Endodermal cell (in vitro differentiated cells): ENCODE results near the gene ZC3H7A. TPM values are rescaled to one million over a fixed set of nuclear protein-coding genes. Genes with fewer than 3 reads are reported as not detected.
"Not testable (repeated sequence)": the region's sequence is repeated elsewhere in the genome, so short reads cannot be mapped to it uniquely, and the experiment has no call there.

Experiments
- DNase-seq: peaks from one replicate; pipeline ENCODE4 v3.0.0-alpha.2; 2017
- H3K27ac ChIP-seq: 2 replicates; pipeline ENCODE4 v1.5.1; 2013; ENCODE audit warnings: mild to moderate bottlenecking, low read depth, low read length, moderate library complexity
- H3K27me3 ChIP-seq: 2 replicates; pipeline ENCODE4 v1.6.1; 2013; ENCODE audit warnings: mild to moderate bottlenecking, low read length, moderate library complexity; ENCODE audit not compliant: insufficient read depth, control insufficient read depth, poor library complexity, severe bottlenecking
- H3K36me3 ChIP-seq: 2 replicates; pipeline ENCODE4 v1.7.0; 2013; ENCODE audit warnings: mild to moderate bottlenecking, low read length, moderate library complexity; ENCODE audit not compliant: control insufficient read depth, insufficient read depth
- H3K4me1 ChIP-seq: one replicate; pipeline ENCODE4 v1.7.0; 2013; ENCODE audit warnings: low read length; ENCODE audit not compliant: control insufficient read depth, insufficient read depth
- H3K4me3 ChIP-seq: 2 replicates; pipeline ENCODE4 v1.5.1; 2013; ENCODE audit warnings: mild to moderate bottlenecking, low read length, moderate library complexity
- H3K9ac ChIP-seq: 2 replicates; pipeline ENCODE4 v1.6.1; 2013; ENCODE audit warnings: mild to moderate bottlenecking, low read length, moderate library complexity; ENCODE audit not compliant: poor library complexity, severe bottlenecking; ENCODE audit errors: extremely low read depth
- H3K9me3 ChIP-seq: 2 replicates; pipeline ENCODE4 v1.6.1; 2013; ENCODE audit warnings: mild to moderate bottlenecking, low read length, moderate library complexity; ENCODE audit not compliant: control insufficient read depth
- H3K27ac Mint-ChIP-seq: 2 replicates; pipeline ENCODE4 v1.8.0; 2020; ENCODE audit warnings: mixed read lengths
- H3K27me3 Mint-ChIP-seq: 2 replicates; pipeline ENCODE4 v1.8.0; 2021; ENCODE audit warnings: mild to moderate bottlenecking, mixed read lengths; ENCODE audit not compliant: insufficient read depth
- H3K36me3 Mint-ChIP-seq: 2 replicates; pipeline ENCODE4 v1.8.0; 2020; ENCODE audit warnings: low read depth, mixed read lengths
- H3K4me1 Mint-ChIP-seq: 2 replicates; pipeline ENCODE4 v1.8.0; 2020; ENCODE audit warnings: mixed read lengths
- H3K4me3 Mint-ChIP-seq: 2 replicates; pipeline ENCODE4 v1.8.0; 2020; ENCODE audit warnings: mild to moderate bottlenecking, moderate library complexity, mixed read lengths
- H3K9me3 Mint-ChIP-seq: 2 replicates; pipeline ENCODE4 v1.8.0; 2020; ENCODE audit warnings: mild to moderate bottlenecking, mixed read lengths
- WGBS, 2 experiments: methylation state at CpG; one replicate each; pipeline versions ENCODE4 v1.1.5 to v1.1.7; 2013; ENCODE audit warnings: missing lambda C conversion rate in 2 of 2, mixed read lengths in 1 of 2; ENCODE audit not compliant: insufficient coverage in 1 of 2, insufficient read length in 1 of 2; 5-methylcytosine and 5-hydroxymethylcytosine counted together
- total RNA-seq, 2 donors: library from RNA; stranded (reverse); fragmentation: NEBNext Ultra II Directional in 1 of 2; extraction: Animal tissue kit (Norgen Biotek cat#: 25700) in 1 of 2; gene quantifications; 2 replicates in 1 of 2; 3 replicates in 1 of 2; pipeline ENCODE4 v1.2.1, GENCODE V29; 2021
- TF ChIP-seq, protein P1 (sequence below): fragments of 200-600 bp; sonication (generic); conservative IDR thresholded peaks from 2 replicates; pipeline ENCODE4 v1.5.0; 2021; ENCODE audit warnings: antibody characterized with exemption, mild to moderate bottlenecking

Gene ZC3H7A
- total RNA-seq, 2 donors from 2014 or later, result 37.7 to 38.5 TPM

DNA sequence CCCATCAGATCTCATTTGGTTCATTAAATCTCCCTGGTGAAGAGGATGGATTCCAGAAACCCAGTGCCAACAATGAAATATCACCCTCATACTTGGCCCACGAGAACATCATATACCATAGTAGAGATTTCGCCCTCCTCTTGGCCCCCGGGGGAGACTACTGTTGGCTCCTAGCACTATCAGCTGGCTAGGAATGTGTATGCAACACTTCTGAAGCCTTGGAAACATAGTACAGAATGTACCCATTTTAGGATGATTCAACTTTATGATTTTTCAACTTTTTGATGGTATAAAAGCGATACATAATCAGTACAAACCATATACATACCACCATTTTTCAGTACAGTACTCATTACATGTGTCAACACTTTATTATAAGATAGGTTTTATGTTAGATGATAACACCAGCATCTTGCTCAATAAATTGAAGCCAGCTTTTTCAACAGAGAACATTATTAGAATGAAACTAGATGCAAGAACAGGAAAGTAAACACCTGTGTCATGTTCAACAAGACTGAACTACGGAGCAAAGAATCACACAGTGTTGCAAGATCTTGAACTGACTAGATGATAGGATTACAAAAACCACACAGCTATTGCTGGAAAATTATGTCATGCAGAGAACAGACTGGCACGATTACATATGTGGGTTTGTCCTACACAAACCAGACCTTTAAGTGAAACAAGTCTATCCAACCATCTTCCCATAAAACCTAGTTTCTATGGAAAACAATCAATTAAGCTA lies 37.1 kb upstream of the ZC3H7A start:
- no peaks in the 10 kb centered on the region for H3K9me3 Mint-ChIP-seq
- H3K36me3 ChIP-seq, result peaks cover 32% of the 10 kb centered on the region
- peaks cover 12% of the 10 kb centered on the region for H3K4me1 Mint-ChIP-seq
- no peak overlapping the region for H3K27ac ChIP-seq
- H3K27me3 ChIP-seq, result no peaks in the 10 kb centered on the region
- no peak overlapping the region for H3K27ac Mint-ChIP-seq
- 87 to 94% methylated on average over 3 to 6 of the region's 6 CpGs for WGBS, 2 experiments
- no peaks in the 10 kb centered on the region for H3K27me3 Mint-ChIP-seq
- TF ChIP-seq, protein P1, sequence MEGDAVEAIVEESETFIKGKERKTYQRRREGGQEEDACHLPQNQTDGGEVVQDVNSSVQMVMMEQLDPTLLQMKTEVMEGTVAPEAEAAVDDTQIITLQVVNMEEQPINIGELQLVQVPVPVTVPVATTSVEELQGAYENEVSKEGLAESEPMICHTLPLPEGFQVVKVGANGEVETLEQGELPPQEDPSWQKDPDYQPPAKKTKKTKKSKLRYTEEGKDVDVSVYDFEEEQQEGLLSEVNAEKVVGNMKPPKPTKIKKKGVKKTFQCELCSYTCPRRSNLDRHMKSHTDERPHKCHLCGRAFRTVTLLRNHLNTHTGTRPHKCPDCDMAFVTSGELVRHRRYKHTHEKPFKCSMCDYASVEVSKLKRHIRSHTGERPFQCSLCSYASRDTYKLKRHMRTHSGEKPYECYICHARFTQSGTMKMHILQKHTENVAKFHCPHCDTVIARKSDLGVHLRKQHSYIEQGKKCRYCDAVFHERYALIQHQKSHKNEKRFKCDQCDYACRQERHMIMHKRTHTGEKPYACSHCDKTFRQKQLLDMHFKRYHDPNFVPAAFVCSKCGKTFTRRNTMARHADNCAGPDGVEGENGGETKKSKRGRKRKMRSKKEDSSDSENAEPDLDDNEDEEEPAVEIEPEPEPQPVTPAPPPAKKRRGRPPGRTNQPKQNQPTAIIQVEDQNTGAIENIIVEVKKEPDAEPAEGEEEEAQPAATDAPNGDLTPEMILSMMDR, result no peak
- H3K4me3 Mint-ChIP-seq, result no peak overlapping the region
- H3K9me3 ChIP-seq, result no peaks in the 10 kb centered on the region
- no peaks in the 10 kb centered on the region for H3K4me1 ChIP-seq
- H3K9ac ChIP-seq, result no peak overlapping the region
- no peak for DNase-seq
- peaks cover 31% of the 10 kb centered on the region for H3K36me3 Mint-ChIP-seq
- no peak overlapping the region for H3K4me3 ChIP-seq

GRCh38 chr16:11828696-11829095 lies 31.6 kb upstream of the ZC3H7A start:
- WGBS, 2 experiments, result 88 to 91% methylated on average over 5 of the region's 5 CpGs

DNA sequence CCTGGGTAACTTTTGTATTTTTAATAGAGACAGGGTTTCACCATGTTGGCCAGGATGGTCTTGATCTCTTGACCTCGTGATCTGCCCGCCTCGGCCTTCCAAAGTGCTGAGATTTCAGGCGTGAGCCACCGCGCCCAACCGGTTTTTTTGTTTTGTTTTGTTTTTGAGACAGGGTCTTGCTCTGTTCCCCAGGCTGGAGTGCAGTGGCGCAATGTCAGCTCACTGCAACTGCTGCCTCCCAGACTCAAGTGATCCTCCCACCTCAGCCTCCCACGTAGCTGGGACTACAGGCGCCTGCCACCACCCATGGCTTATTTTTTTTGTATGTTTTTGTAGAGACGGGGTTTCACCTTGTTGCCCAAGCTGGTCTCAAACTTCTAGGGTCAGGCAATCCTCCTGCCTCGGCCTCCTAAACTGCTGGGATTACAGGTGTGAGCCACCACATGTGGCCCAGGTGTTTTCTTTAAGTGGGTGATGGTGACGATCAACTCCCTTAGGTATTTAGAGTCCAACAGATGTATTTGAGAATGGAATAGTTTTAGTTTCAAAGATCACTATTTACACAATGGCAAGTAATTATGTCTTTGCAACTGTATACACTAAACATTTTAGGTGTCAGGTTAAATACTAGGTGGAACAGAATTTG lies 28.6 kb upstream of the ZC3H7A start:
- DNase-seq, H3K4me3 ChIP-seq, H3K27me3 Mint-ChIP-seq, H3K27ac Mint-ChIP-seq, H3K4me3 Mint-ChIP-seq, H3K9me3 Mint-ChIP-seq, H3K9ac ChIP-seq, H3K36me3 Mint-ChIP-seq, H3K4me1 Mint-ChIP-seq, H3K9me3 ChIP-seq, H3K36me3 ChIP-seq, H3K4me1 ChIP-seq, H3K27ac ChIP-seq: not testable (repeated sequence)
- WGBS, 2 experiments, result 92 to 94% methylated on average over 11 to 13 of the region's 13 CpGs
- H3K27me3 ChIP-seq, result peaks cover 33% of the 10 kb centered on the region

More at GRCh38 chr16:11828696-11829095, 31.6 kb upstream of the ZC3H7A start:
- H3K4me3 ChIP-seq, result no peak overlapping the region
- H3K36me3 ChIP-seq, result no peaks in the 10 kb centered on the region
- no peaks in the 10 kb centered on the region for H3K9me3 ChIP-seq
- H3K9me3 Mint-ChIP-seq, result no peaks in the 10 kb centered on the region
- TF ChIP-seq, protein P1, result no peak
- no peak overlapping the region for H3K4me3 Mint-ChIP-seq
- H3K9ac ChIP-seq, result no peak overlapping the region
- no peaks in the 10 kb centered on the region for H3K36me3 Mint-ChIP-seq
- no peaks in the 10 kb centered on the region for H3K4me1 Mint-ChIP-seq
- H3K27ac Mint-ChIP-seq, result no peak overlapping the region
- peaks cover 4% of the 10 kb centered on the region for H3K27me3 Mint-ChIP-seq
- DNase-seq, result no peak
- H3K4me1 ChIP-seq, result no peaks in the 10 kb centered on the region
- no peak overlapping the region for H3K27ac ChIP-seq
- H3K27me3 ChIP-seq, result peaks cover 33% of the 10 kb centered on the region
